ENCODE data around the gene GP2. TPM values are rescaled to one million over a fixed set of nuclear protein-coding genes. Genes with fewer than 3 reads are reported as not detected.

The GP2 gene
- not detected for total RNA-seq
- under 1 TPM in 4 of 8 donors, not detected in 4; 0.05 to 0.19 (median 0.08) TPM for polyA plus RNA-seq (ENCODE audit: insufficient read depth in 1 of 8, insufficient read length in 8 of 8, low replicate concordance in 1 of 8)
- long read RNA-seq, donor 1, result 0 reads
- long read RNA-seq, donor 2, result 0 reads
- long read RNA-seq, donor 3, result 0 reads
- long read RNA-seq, donor 4, result 0 reads
- long read RNA-seq, donor 5, result 0 reads
- long read RNA-seq, donor 6, result 0 reads
- long read RNA-seq, donor 7, result 0 reads
- long read RNA-seq, donor 8, result 0 reads
- long read RNA-seq, donor 9, result 0 reads
- long read RNA-seq, donor 10, result 0 reads
- long read RNA-seq, donor 11, result 0 reads

DNA sequence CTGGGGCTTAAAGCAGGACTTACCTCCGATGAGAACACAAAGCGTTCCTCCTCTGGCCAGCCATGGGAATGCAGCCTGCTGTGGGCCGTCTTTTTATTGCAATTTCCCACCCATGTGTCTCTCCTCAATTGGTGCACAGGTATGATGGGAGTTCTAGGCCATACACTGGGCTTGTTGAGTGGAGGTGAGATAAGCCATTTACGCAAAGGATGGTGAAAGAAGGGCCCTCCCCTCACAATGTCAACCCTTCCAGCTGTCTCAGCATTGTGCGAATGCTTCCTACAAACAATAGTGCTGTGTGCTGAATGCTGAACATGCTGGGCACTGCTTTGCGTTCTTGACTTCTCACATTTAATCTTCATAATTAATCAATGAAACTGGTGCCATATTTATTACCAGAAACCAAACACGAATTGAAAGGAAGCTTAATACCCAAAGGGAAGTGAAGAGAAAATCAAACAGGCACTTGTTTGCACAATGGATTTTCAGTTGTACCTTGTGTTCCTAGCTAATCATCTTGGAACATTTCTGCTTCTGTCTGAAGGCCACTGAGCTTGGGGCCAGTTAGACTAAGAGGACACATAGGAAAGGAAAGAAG is at the start of gene GP2:
Gene GP2, minus strand, starts transcription at position 70 of the 598 bp plus-strand sequence. CDS start 1,082 bp downstream, outside the sequence.
- WGBS (ENCODE audit: insufficient coverage), result 60% methylated on average over 2 of the region's 7 CpGs
- Histone ChIP-seq H3K4me3 (ENCODE audit: low read length) (no peak within 1 kb of the TSS), H3K36me3 (ENCODE audit: control insufficient read depth, insufficient read depth, low read length) (no peaks in the 10 kb centered on the region), H3K27me3 (ENCODE audit: control insufficient read depth, insufficient read depth, low read length) (no peaks in the 10 kb centered on the region), H3K9me3 (replicated peaks; ENCODE audit: control insufficient read depth, low read depth, low read length) (no peaks in the 10 kb centered on the region), H3K4me1 (ENCODE audit: control insufficient read depth, insufficient read depth, low read length) (no peaks in the 10 kb centered on the region), H3K27ac (ENCODE audit: low read length) (no peak within 1 kb of the TSS)
- no peak for DNase-seq

DNA sequence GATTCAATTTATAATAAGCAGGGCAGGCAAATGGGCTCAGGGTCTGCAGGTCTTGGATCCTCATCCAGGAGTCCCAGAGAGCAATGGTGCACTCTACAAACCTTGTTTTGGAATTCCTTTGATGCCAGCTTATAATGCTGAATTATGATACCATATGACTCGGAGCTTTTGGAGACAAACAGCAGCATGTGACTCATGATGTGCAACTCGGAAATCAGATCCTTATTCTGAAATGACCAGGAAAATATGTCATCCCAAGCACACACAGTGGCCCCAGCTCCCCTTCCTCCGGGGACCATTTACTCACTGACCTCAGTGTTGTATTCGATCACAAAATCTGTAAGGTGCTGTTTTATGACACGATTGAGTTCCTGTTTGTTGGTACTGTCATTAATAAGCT is 45.4 kb upstream of the GP2 start:
- Histone ChIP-seq H3K27me3 (ENCODE audit: control insufficient read depth, insufficient read depth, low read length) (no peaks in the 10 kb centered on the region), H3K4me1 (ENCODE audit: control insufficient read depth, insufficient read depth, low read length) (no peaks in the 10 kb centered on the region), H3K27ac (ENCODE audit: low read length) (no peak overlapping the region), H3K9me3 (replicated peaks; ENCODE audit: control insufficient read depth, low read depth, low read length) (no peaks in the 10 kb centered on the region), H3K36me3 (ENCODE audit: control insufficient read depth, insufficient read depth, low read length) (no peaks in the 10 kb centered on the region), H3K4me3 (ENCODE audit: low read length) (no peak overlapping the region)
- no peak for DNase-seq
- WGBS (ENCODE audit: insufficient coverage), result 75% methylated on average over 2 of the region's 5 CpGs

GRCh38 chr16:20369452-20370054 is 42.2 kb upstream of the GP2 start:
- Histone ChIP-seq H3K27me3 (ENCODE audit: control insufficient read depth, insufficient read depth, low read length) (no peaks in the 10 kb centered on the region), H3K4me1 (ENCODE audit: control insufficient read depth, insufficient read depth, low read length) (no peaks in the 10 kb centered on the region), H3K9me3 (replicated peaks; ENCODE audit: control insufficient read depth, low read depth, low read length) (no peaks in the 10 kb centered on the region), H3K27ac (ENCODE audit: low read length) (no peak overlapping the region), H3K4me3 (ENCODE audit: low read length) (no peak overlapping the region), H3K36me3 (ENCODE audit: control insufficient read depth, insufficient read depth, low read length) (no peaks in the 10 kb centered on the region)
- DNase-seq, result no peak
- 77% methylated on average over 9 of the region's 9 CpGs for WGBS (ENCODE audit: insufficient coverage)

- peak; percentile 9 for DNase-seq
- Histone ChIP-seq H3K36me3 (ENCODE audit: control insufficient read depth, insufficient read depth, low read length) (no peaks in the 10 kb centered on the region), H3K27me3 (ENCODE audit: control insufficient read depth, insufficient read depth, low read length) (no peaks in the 10 kb centered on the region), H3K4me3 (ENCODE audit: low read length) (no peak overlapping the region), H3K4me1 (ENCODE audit: control insufficient read depth, insufficient read depth, low read length) (no peaks in the 10 kb centered on the region), H3K9me3 (replicated peaks; ENCODE audit: control insufficient read depth, low read depth, low read length) (no peaks in the 10 kb centered on the region), H3K27ac (ENCODE audit: low read length) (no peak overlapping the region)
- WGBS (ENCODE audit: insufficient coverage), result 80% methylated on average over 1 of the region's 3 CpGs
Measured at GRCh38 chr16:20364051-20364450, 36.7 kb upstream of the GP2 start.

GRCh38 chr16:20363191-20363590 is 35.9 kb upstream of the GP2 start:
- H3K9me3 ChIP-seq (replicated peaks; ENCODE audit: control insufficient read depth, low read depth, low read length), result no peaks in the 10 kb centered on the region
- no peak overlapping the region for H3K4me3 ChIP-seq (ENCODE audit: low read length)
- WGBS (ENCODE audit: insufficient coverage), result 60% methylated on average over 1 of the region's 2 CpGs

DNA sequence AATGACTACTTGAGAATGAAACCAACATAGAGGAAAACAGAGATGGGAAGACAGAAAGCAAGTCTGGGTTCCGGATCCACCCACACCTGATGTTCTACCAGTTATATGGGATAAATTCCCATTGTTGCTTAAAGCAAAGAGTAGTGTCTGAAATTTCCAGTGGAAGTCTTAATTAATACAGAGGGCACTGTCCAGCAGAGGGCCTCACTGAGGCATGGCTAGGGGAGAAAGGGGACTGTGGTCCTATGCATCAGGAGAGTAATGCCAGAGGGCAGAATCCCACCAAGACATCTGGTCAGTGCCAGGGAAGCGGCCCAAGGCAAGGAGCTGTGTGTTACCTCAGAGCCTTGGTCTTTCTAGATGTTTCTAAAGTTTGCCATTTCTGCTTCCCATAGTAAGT is 32.7 kb upstream of the GP2 start:
- no peaks in the 10 kb centered on the region for H3K4me1 ChIP-seq (ENCODE audit: control insufficient read depth, insufficient read depth, low read length)
- no peaks in the 10 kb centered on the region for H3K36me3 ChIP-seq (ENCODE audit: control insufficient read depth, insufficient read depth, low read length)
- no peak for DNase-seq
- no CpG with 5 or more reads among the region's 2 CpGs for WGBS (ENCODE audit: insufficient coverage)
- no peak overlapping the region for H3K4me3 ChIP-seq (ENCODE audit: low read length)
- H3K27ac ChIP-seq (ENCODE audit: low read length), result no peak overlapping the region
- no peaks in the 10 kb centered on the region for H3K27me3 ChIP-seq (ENCODE audit: control insufficient read depth, insufficient read depth, low read length)
- H3K9me3 ChIP-seq (replicated peaks; ENCODE audit: control insufficient read depth, low read depth, low read length), result no peaks in the 10 kb centered on the region

More at GRCh38 chr16:20363191-20363590, 35.9 kb upstream of the GP2 start:
- Histone ChIP-seq H3K27me3 (ENCODE audit: control insufficient read depth, insufficient read depth, low read length) (no peaks in the 10 kb centered on the region), H3K36me3 (ENCODE audit: control insufficient read depth, insufficient read depth, low read length) (no peaks in the 10 kb centered on the region), H3K27ac (ENCODE audit: low read length) (no peak overlapping the region), H3K4me1 (ENCODE audit: control insufficient read depth, insufficient read depth, low read length) (no peaks in the 10 kb centered on the region)
- DNase-seq, result no peak

DNA sequence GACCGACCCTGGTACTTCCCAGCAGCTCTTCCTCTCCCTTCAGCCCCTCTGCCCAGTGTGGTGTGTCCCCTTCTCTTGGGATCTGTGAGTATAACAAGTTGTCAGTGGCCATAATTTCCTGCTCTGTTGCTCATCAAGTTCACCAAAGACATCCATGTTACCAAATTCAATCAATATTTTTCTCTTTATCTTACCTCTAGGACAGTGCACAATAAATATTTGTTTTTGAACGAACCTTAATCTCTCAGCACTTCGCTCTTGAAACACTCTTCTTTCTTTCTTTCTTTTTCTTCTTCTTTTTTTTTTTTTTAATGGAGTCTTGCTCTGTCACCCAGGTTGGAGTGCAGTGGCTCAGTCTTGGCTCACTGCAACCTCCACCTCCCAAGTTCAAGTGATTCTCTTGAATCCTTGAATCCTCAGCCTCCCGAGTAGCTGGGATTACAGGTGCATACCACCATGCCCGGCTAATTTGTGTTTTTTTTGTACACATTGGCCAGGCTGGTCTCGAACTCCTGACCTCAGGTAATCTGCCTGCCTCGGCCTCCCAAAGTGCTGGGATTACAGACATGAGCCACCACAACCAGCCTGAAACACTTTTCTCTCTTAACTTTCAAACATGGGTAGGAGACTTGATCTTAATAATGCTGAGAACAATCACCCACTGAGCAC is 27.9 kb upstream of the GP2 start:
- Histone ChIP-seq H3K4me1 (ENCODE audit: control insufficient read depth, insufficient read depth, low read length) (no peaks in the 10 kb centered on the region), H3K9me3 (replicated peaks; ENCODE audit: control insufficient read depth, low read depth, low read length) (no peaks in the 10 kb centered on the region), H3K27ac (ENCODE audit: low read length) (no peak overlapping the region), H3K27me3 (ENCODE audit: control insufficient read depth, insufficient read depth, low read length) (no peaks in the 10 kb centered on the region), H3K4me3 (ENCODE audit: low read length) (no peak overlapping the region), H3K36me3 (ENCODE audit: control insufficient read depth, insufficient read depth, low read length) (no peaks in the 10 kb centered on the region)
- WGBS (ENCODE audit: insufficient coverage), result 75% methylated on average over 6 of the region's 7 CpGs
- no peak for DNase-seq

- peaks cover 2% of the 10 kb centered on the region for H3K27me3 ChIP-seq (ENCODE audit: control insufficient read depth, insufficient read depth, low read length)
- H3K4me1 ChIP-seq (ENCODE audit: control insufficient read depth, insufficient read depth, low read length), result no peaks in the 10 kb centered on the region
- no peak overlapping the region for H3K4me3 ChIP-seq (ENCODE audit: low read length)
- no peaks in the 10 kb centered on the region for H3K36me3 ChIP-seq (ENCODE audit: control insufficient read depth, insufficient read depth, low read length)
- H3K27ac ChIP-seq (ENCODE audit: low read length), result no peak overlapping the region
- H3K9me3 ChIP-seq (replicated peaks; ENCODE audit: control insufficient read depth, low read depth, low read length), result no peaks in the 10 kb centered on the region
- no peak for DNase-seq
Measured at GRCh38 chr16:20353379-20353778, 26.1 kb upstream of the GP2 start.

DNA sequence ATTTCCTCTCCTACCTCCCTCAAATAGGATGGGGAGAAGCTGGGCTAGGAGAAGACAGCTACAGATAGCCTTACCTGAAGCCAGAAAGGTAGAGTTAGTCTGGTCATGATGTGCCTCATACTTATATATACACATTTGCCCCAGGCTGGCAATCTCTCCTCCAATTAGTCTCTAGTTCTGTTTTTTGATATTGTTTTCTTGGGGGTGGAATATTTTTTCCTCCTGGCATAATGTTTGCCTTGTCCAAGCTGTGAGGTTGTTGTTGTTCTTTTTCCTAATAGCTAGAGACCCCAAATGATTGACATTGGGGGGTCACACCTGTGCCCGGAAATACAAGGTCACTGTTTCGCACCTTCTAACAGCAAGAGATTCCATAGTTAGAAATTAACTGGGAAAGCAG is 25.3 kb upstream of the GP2 start, which contains the start of gene UMOD:
Gene UMOD, minus strand, starts transcription at position 101 of the 400 bp plus-strand sequence. CDS start 1,978 bp downstream, outside the sequence.
- H3K27ac ChIP-seq (ENCODE audit: low read length), result no peak within 1 kb of the TSS
- no peak for DNase-seq
- peaks cover 4% of the 10 kb centered on the region for H3K27me3 ChIP-seq (ENCODE audit: control insufficient read depth, insufficient read depth, low read length)
- 92% methylated on average over 2 of the region's 2 CpGs for WGBS (ENCODE audit: insufficient coverage)
- no peaks in the 10 kb centered on the region for H3K36me3 ChIP-seq (ENCODE audit: control insufficient read depth, insufficient read depth, low read length)
- no peaks in the 10 kb centered on the region for H3K9me3 ChIP-seq (replicated peaks; ENCODE audit: control insufficient read depth, low read depth, low read length)
- no peak within 1 kb of the TSS for H3K4me3 ChIP-seq (ENCODE audit: low read length)
- no peaks in the 10 kb centered on the region for H3K4me1 ChIP-seq (ENCODE audit: control insufficient read depth, insufficient read depth, low read length)

DNA sequence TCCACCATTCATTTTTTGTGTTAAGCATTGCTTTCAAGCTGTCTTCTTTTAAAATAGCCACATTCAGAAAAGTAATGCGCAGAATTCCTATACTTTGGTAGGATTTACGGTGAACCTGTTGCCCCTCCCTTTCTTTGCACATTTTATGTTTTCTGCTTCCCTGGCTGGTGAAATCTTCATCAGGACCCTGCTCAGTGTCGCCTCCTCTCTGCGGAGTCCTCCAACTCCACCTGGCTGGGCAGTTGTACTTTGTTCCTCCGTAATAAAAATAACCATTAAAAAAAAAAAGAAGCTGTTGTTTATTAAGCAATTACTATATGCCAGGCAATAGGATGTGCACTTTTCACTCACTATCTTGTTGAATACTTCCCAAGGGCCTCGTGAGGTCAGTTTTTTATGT is 22.3 kb upstream of the GP2 start:
- DNase-seq, result no peak
- 85% methylated on average over 2 of the region's 6 CpGs for WGBS (ENCODE audit: insufficient coverage)
- Histone ChIP-seq H3K27ac (ENCODE audit: low read length) (no peak overlapping the region), H3K4me3 (ENCODE audit: low read length) (no peak overlapping the region), H3K4me1 (ENCODE audit: control insufficient read depth, insufficient read depth, low read length) (no peaks in the 10 kb centered on the region), H3K27me3 (ENCODE audit: control insufficient read depth, insufficient read depth, low read length) (peaks cover 4% of the 10 kb centered on the region), H3K36me3 (ENCODE audit: control insufficient read depth, insufficient read depth, low read length) (no peaks in the 10 kb centered on the region), H3K9me3 (replicated peaks; ENCODE audit: control insufficient read depth, low read depth, low read length) (no peaks in the 10 kb centered on the region)

Measured in muscle of leg (tissue), 16 donors.